ENCODE data around the gene TPM1. TPM values are rescaled to one million over a fixed set of nuclear protein-coding genes. Genes with fewer than 3 reads are reported as not detected.

The TPM1 gene
- total RNA-seq = 822 and 1,004 TPM in 2 replicates

GRCh38 chr15:63041974-63042876 lies at the start of gene TPM1:
Gene TPM1 (plus strand): TSS chr15:63042747. CDS start chr15:63042830, 83 bp downstream.

Other genes starting within 250 kb of the TPM1 start
- gene LACTB, start 79.1 kb downstream of the TPM1 start, total RNA-seq = 20.5 and 37.3 TPM in 2 replicates
- 378 and 515 TPM in 2 replicates for gene RPS27L, start 114.7 kb downstream of the TPM1 start, total RNA-seq
- 47.4 and 66.6 TPM in 2 replicates for gene RAB8B, start 146.9 kb downstream of the TPM1 start, total RNA-seq
- 15.2 and 16.7 TPM in 2 replicates for gene APH1B, start 234.9 kb downstream of the TPM1 start, total RNA-seq

All from aortic smooth muscle cell (primary cell).